T-helper 1 cell treated with Interleukin-12 subunit alpha and Interleukin-12 subunit beta and Interleukin-4 antibody, amounts not matched to agents 30 μg/mL and 1 μg/mL, for 36 hours (primary cell): ENCODE measurements around the gene CHST9.

ENCODE experiments used
- H3K27ac Mint-ChIP-seq: one replicate; pipeline ENCODE4 v1.8.0; 2021; ENCODE audit warnings: mild to moderate bottlenecking, mixed read lengths
- H3K27me3 Mint-ChIP-seq: one replicate; pipeline ENCODE4 v1.8.0; 2021; ENCODE audit warnings: low read depth, mixed read lengths
- H3K36me3 Mint-ChIP-seq: one replicate; pipeline ENCODE4 v1.8.0; 2021; ENCODE audit warnings: low read depth, mixed read lengths
- H3K4me1 Mint-ChIP-seq: one replicate; pipeline ENCODE4 v1.8.0; 2021; ENCODE audit warnings: low read depth, mixed read lengths
- H3K4me3 Mint-ChIP-seq: one replicate; pipeline ENCODE4 v1.8.0; 2021; ENCODE audit warnings: mild to moderate bottlenecking, moderate library complexity, mixed read lengths
- H3K9me3 Mint-ChIP-seq: one replicate; pipeline ENCODE4 v1.8.0; 2021; ENCODE audit warnings: mixed read lengths

Gene CHST9

DNA sequence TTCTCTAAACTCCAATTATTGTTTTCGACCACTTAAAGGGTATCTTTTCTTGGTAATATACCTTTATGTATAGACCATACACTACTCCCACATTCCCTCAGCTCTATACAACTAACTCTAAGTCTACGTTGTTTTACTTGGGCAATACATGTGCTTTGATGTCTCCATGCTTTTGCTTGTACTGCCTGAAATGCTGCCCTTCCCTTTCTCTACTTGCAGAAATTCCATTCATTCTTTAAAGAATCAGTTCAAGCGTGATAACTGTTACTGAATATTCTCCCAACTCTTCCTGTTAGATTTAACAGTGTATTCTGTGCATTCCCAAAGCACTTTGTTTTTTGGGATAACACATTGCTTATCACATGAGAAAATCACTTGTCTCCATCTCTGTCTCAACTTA is 162.6 kb downstream of the CHST9 start:
- Mint-ChIP-seq H3K36me3 (no peaks in the 10 kb centered on the region), H3K27ac (no peak overlapping the region), H3K27me3 (no peaks in the 10 kb centered on the region), H3K4me3 (no peak overlapping the region), H3K4me1 (no peaks in the 10 kb centered on the region), H3K9me3 (no peaks in the 10 kb centered on the region)

DNA sequence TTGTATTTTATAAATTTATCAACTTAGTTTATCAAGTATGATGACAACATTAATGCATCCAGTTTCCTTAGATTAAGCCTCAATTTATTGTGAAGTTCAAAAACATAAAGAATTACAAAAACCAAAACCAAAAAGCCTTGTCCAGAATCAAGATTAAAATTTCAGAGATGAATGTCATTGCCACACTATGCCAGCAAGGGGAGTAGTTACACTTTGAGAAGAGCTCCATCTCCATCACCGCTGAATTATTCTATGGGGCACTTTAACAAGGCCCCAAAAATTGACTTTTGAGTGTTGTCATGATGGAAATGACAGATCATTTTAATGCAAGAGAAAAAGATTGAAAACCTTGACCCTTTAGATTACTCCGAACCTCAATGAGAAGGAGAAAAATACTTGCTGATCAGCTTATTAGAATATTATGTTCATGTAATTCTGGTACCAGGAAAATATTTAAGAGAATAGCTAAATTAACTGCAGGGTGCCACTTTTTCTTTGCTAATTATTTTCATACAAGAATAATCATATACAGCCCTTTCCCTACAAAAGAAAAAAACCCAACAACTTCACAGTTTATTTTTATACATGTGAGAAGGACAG is 167.1 kb downstream of the CHST9 start:
- H3K36me3 Mint-ChIP-seq = no peaks in the 10 kb centered on the region
- no peaks in the 10 kb centered on the region for H3K27me3 Mint-ChIP-seq
- no peaks in the 10 kb centered on the region for H3K9me3 Mint-ChIP-seq
- no peak overlapping the region for H3K27ac Mint-ChIP-seq
- no peaks in the 10 kb centered on the region for H3K4me1 Mint-ChIP-seq
- no peak overlapping the region for H3K4me3 Mint-ChIP-seq

DNA sequence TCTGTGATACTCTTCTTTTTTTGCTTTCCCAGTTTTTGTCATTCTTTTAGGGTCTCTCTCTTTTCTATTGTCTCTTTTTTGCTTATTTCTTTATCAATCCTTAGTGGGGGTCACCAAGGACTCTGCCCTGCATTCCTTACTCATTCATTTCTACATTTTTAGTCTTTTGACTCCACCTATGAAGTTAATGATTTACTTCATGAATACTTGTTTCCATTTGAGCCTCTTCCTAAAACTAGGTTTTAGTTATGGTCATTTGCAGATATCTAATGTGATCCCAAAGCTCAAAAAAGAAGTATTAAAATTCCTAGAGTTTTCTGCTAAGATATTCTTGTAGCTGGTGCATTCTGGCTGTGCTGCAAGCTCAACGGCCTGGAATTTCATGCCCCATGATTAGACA is 170.3 kb downstream of the CHST9 start:
- no peak overlapping the region for H3K27ac Mint-ChIP-seq
- no peak overlapping the region for H3K4me3 Mint-ChIP-seq
- no peaks in the 10 kb centered on the region for H3K4me1 Mint-ChIP-seq
- H3K36me3 Mint-ChIP-seq = no peaks in the 10 kb centered on the region
- H3K9me3 Mint-ChIP-seq = no peaks in the 10 kb centered on the region
- H3K27me3 Mint-ChIP-seq = no peaks in the 10 kb centered on the region

DNA sequence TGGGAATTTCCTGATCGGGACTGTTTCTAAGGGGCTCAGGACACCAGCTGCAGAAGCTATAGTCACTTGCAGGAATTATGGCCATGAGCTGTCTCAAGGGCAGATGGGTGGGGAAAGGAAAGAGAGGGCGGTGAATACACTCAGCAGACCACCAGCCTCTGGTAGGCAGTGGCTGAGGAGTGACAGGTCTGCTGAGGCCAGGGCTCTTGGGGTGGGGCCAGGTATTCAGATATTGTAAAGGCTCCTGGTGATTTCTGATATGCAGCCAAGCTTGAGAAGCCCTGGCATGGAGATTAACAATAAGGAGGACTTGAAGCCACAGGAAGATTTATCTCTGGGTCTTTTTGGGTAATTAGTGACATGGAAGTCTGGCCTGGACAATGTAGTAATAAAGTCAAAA is 174.3 kb downstream of the CHST9 start:
- H3K36me3 Mint-ChIP-seq = no peaks in the 10 kb centered on the region
- no peaks in the 10 kb centered on the region for H3K9me3 Mint-ChIP-seq
- no peaks in the 10 kb centered on the region for H3K4me1 Mint-ChIP-seq
- H3K4me3 Mint-ChIP-seq = no peak overlapping the region
- H3K27ac Mint-ChIP-seq = no peak overlapping the region
- H3K27me3 Mint-ChIP-seq = no peaks in the 10 kb centered on the region

DNA sequence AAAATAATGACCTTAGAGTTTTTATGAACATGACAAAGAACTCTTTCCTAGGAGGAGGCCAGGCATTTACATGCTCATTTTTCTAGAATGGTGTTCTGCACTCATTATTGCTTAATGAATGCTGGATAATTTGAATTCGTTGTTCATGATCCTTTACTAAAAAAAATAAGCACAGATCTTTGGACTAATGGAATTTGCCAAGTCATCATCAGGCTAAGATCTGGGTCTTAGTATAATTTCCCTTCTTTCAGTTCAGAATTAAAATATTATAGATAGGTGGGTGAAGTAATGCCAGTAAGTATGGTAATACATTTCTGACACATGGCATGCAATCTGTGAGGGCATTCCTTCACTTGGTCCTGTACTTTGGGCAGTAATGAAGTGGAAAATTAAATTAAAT is 175.8 kb downstream of the CHST9 start:
- Mint-ChIP-seq H3K27ac (no peak overlapping the region), H3K9me3 (no peaks in the 10 kb centered on the region), H3K36me3 (no peaks in the 10 kb centered on the region), H3K27me3 (no peaks in the 10 kb centered on the region), H3K4me1 (no peaks in the 10 kb centered on the region), H3K4me3 (no peak overlapping the region)

DNA sequence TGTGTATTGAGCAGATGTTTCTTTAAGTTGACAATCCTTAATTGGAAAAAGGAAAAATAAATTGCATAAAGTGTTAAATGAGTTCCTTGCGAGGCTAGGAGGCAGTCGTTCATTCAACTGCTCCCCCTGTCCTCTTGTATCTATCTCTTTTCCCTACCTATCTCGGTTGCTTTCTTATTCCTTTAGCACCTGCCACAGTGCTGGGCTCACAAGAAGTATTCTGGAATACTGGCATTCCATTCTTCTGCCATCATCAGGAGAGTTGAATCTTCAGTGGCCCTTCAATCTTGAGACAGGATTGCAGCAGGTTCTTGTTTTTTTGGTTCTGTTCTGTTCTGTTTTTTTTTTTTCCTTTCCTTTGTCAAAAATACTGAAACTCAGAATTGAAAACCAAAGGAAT is 176.5 kb downstream of the CHST9 start:
- Mint-ChIP-seq H3K27me3 (no peaks in the 10 kb centered on the region), H3K4me3 (no peak overlapping the region), H3K27ac (no peak overlapping the region), H3K4me1 (no peaks in the 10 kb centered on the region), H3K9me3 (no peaks in the 10 kb centered on the region), H3K36me3 (no peaks in the 10 kb centered on the region)

DNA sequence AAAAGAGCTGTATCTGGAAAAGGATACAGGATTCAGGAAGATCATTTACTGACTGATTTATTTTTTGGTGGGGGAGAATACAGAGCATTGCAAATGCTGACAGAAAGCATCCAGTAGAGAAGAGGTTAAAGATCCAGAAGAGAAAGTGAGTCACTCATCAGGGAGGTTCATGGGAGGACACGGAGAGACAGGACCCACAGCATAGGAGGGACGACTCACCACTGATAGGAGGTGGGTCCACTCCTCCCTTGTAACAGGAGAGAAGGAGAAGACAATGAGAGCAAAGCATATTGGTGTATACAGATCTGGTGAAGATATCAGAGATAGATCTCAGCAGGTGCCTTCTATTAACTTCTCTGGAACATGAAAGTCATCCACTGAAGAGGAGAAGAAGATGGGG is 177.2 kb downstream of the CHST9 start:
- H3K4me1 Mint-ChIP-seq = no peaks in the 10 kb centered on the region
- H3K4me3 Mint-ChIP-seq = no peak overlapping the region
- no peak overlapping the region for H3K27ac Mint-ChIP-seq
- no peaks in the 10 kb centered on the region for H3K27me3 Mint-ChIP-seq
- no peaks in the 10 kb centered on the region for H3K36me3 Mint-ChIP-seq
- no peaks in the 10 kb centered on the region for H3K9me3 Mint-ChIP-seq

DNA sequence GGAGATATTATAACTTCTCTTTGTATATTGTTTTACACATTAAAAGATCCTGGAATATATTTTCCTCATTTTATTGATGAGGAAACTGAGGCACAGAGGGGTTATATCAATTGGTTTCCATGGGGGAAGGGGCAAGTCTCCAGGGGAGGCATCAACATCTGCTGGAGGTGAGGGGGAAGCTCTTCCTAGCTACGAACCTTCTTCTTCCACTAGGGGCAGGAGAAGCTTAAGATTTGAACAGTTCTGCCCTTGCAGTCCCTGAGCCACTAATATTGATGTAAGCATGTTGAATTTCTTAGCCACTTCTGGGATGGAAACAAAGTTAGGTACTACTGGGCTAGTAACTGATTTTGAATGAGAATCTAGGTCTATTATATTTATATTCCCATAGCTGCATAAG is 179.5 kb downstream of the CHST9 start:
- Mint-ChIP-seq H3K36me3 (no peaks in the 10 kb centered on the region), H3K27ac (no peak overlapping the region), H3K4me3 (no peak overlapping the region), H3K4me1 (no peaks in the 10 kb centered on the region), H3K9me3 (no peaks in the 10 kb centered on the region), H3K27me3 (no peaks in the 10 kb centered on the region)

DNA sequence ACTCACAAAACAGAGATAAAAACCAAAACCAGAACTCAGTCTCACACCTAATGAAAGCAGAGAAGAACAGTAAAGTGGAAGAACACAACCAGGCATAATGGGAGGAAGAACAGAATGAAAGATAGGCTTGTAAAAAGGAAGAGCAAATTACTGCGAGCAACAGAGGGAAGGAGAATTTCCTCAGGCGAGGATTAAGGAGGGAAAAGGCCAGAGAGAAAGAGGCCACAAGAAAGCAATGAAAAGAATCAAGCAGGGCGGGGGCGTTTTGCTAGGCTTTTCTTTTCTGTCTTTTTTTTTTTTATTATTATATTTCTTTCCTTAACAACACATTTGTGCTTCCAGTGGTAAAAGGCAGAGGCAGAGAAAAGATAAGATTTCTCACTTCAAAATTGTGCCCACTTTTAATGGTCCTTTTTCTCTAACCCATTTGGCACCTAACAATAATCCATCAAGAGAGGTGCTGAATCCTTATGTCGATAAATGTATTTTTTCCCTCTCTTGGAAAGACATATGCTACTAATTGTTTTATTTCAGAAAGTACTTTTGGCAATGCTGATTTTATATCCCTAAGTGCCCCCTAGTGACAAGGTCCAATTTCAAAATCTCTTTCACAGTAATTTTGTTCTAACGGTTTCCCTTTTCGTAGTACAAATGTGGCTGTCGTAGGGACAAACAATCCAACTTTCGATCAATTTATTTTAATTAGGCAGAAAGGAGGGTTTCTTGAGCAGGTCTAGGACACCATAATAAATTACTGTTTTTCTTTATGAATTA is 180.9 kb downstream of the CHST9 start:
- Mint-ChIP-seq H3K27ac (no peak overlapping the region), H3K4me1 (no peaks in the 10 kb centered on the region), H3K36me3 (no peaks in the 10 kb centered on the region), H3K9me3 (no peaks in the 10 kb centered on the region), H3K4me3 (no peak overlapping the region), H3K27me3 (no peaks in the 10 kb centered on the region)

DNA sequence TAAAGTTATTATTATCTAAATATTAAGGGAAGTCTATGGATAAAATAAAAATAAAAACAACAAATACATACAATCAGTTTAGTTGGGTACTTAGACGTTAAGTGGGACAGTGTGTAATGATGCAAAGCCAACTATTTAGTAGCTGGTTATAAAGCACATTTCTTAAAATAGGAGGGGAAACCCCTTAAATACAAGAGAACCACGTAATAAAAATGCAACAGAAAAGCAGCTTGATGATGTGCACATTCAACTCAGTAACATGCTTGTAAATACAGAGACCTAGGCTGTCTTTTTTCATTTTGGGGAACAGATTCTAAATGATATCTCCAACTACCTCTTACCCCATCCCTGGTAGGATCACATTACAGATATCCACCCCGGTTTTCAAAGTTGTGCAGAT is 185.3 kb downstream of the CHST9 start:
- Mint-ChIP-seq H3K9me3 (no peaks in the 10 kb centered on the region), H3K36me3 (no peaks in the 10 kb centered on the region), H3K27ac (no peak overlapping the region), H3K4me3 (no peak overlapping the region), H3K4me1 (no peaks in the 10 kb centered on the region), H3K27me3 (no peaks in the 10 kb centered on the region)

DNA sequence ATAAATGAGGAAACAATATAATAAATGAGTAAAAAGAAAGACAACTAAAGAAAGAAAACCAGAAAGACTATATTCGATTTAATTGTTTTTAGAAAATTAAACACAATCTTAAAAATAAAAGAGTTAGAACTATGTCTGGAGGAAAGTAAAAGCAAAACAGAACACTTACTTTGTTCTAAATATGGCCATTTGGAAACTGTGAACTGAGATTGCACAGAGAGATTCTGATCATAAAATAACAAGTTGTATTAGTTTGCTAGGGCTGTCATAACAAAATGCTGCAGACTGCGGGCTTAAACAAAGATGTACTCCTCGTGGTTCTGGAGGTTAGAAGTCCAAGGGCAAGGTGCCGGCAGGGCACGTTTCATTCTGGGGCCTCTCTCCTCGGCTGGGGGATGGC is 191.5 kb downstream of the CHST9 start:
- Mint-ChIP-seq H3K27me3 (no peaks in the 10 kb centered on the region), H3K27ac (no peak overlapping the region), H3K36me3 (no peaks in the 10 kb centered on the region), H3K9me3 (no peaks in the 10 kb centered on the region), H3K4me3 (no peak overlapping the region), H3K4me1 (no peaks in the 10 kb centered on the region)

DNA sequence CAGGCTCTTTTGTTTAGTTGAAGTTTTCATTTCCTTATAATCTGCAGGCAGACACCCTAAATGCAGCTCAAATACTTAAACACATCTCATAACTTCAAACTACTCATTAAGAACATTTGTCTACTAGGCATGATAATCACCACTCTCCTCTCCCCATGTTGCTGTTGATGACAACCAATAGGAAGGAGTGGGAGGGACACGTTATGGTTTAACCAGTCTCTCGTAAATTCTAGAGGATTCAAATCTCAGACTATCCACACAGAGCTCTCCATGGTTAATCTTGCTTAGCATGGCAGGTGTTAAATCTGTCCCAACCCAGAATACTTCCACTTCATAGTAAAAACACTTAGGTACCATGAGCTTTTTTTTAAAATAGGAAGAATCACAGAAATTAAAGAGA is 192.2 kb downstream of the CHST9 start:
- Mint-ChIP-seq H3K27me3 (no peaks in the 10 kb centered on the region), H3K4me1 (no peaks in the 10 kb centered on the region), H3K4me3 (no peak overlapping the region), H3K27ac (no peak overlapping the region), H3K36me3 (no peaks in the 10 kb centered on the region), H3K9me3 (no peaks in the 10 kb centered on the region)

DNA sequence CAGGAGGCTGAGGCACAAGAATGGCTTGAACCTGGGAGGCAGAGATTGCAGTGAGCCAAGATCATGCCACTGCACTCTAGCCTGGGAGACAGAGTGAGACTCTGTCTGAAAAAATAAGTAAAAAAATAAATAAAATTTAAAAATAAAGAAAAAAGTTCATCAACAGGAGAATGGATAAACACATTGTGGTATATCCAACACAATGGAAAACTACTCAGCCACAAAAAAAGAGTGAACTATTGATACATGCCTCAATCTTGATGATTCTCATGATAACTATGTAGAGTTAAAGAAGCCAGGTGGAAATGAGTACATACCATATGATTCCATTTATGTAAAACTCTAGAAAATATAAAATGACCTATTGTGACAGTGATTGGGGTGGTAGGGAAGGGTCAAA is 195.3 kb downstream of the CHST9 start:
- H3K9me3 Mint-ChIP-seq = no peaks in the 10 kb centered on the region
- H3K4me1 Mint-ChIP-seq = no peaks in the 10 kb centered on the region
- H3K36me3 Mint-ChIP-seq = no peaks in the 10 kb centered on the region
- no peaks in the 10 kb centered on the region for H3K27me3 Mint-ChIP-seq
- no peak overlapping the region for H3K4me3 Mint-ChIP-seq
- H3K27ac Mint-ChIP-seq = no peak overlapping the region

DNA sequence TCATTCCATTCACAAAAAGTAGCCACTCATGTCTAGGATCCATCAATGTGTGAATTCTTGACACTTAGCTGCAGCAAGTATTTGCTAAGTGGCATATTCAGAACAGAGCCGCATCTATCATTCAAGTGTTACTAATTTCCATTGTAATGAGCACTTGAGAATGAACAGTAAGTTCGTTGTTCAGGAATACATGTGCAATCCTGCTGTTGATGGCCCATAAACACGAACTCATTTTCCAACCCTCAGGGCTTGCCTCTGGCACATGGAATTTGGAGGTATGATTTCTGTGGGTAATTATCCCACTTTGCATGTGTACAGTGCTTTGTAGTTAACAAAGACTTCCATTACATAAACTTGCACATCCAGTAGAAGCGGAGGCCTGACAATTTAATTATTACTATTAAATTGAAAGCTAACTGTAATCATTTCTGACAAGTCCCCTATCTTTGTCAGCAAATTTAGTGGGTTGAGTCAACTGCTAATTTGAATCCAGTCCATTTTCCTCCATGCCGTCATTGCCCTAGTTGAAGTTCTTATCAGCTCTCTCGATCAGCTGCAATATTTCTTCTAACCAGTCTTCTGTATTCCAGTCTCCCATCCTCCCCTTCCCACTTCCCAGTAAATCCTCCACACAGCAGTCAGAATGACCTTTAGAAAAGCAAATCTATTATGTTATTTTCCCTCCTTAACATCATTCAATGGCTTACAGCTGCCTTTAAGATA is 203.6 kb downstream of the CHST9 start:
- no peaks in the 10 kb centered on the region for H3K27me3 Mint-ChIP-seq
- no peak overlapping the region for H3K4me3 Mint-ChIP-seq
- no peaks in the 10 kb centered on the region for H3K4me1 Mint-ChIP-seq
- H3K9me3 Mint-ChIP-seq = no peaks in the 10 kb centered on the region
- no peak overlapping the region for H3K27ac Mint-ChIP-seq
- no peaks in the 10 kb centered on the region for H3K36me3 Mint-ChIP-seq

DNA sequence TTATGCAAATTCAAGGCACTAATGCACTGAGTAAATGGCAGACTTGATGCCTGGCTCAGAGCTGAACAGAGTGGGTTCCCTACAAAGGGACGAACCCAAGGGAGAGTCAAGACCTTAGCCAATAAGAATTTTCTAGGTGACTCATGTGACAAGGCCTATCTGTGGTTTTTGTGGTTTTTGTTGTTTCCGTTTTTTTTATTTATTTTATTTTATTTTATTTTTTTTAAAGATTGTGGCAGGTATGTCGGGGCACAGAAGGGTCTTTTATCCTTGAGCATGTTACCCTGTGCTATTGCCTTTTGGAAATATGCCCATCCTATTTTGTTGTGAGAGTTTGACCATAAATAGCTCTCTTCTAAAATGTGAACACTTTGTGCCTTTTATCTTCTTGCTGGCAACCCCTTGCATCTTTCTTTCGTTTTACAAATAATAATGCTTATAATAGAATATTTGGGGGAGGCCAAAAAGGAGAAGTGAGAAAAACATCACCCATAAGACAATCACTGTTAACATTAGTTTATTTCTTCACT is 206.2 kb downstream of the CHST9 start:
- no peaks in the 10 kb centered on the region for H3K4me1 Mint-ChIP-seq
- H3K4me3 Mint-ChIP-seq = no peak overlapping the region
- H3K27me3 Mint-ChIP-seq = no peaks in the 10 kb centered on the region
- H3K36me3 Mint-ChIP-seq = no peaks in the 10 kb centered on the region
- H3K9me3 Mint-ChIP-seq = no peaks in the 10 kb centered on the region
- H3K27ac Mint-ChIP-seq = no peak overlapping the region
